ENCODE results near the gene UNC13D. TPM values are rescaled to one million over a fixed set of nuclear protein-coding genes. Genes with fewer than 3 reads are reported as not detected.
A peak's percentile ranks its signal among the peaks of the same experiment; 100 is the strongest.
"Not testable (repeated sequence)": the region's sequence is repeated elsewhere in the genome, so short reads cannot be mapped to it uniquely, and the experiment has no call there.

Gene UNC13D
- polyA plus RNA-seq, 12 donors, result 3.1 to 14.7 (median 3.9) TPM; not detected in 1

- no peak for DNase-seq
Observed at GRCh38 chr17:75875182-75875939, 31.2 kb upstream of the UNC13D start.

- no peak for DNase-seq
Observed at GRCh38 chr17:75874323-75875181, 30.3 kb upstream of the UNC13D start.

GRCh38 chr17:75873587-75874322, 29.6 kb upstream of the UNC13D start:
- no peak for DNase-seq

DNA sequence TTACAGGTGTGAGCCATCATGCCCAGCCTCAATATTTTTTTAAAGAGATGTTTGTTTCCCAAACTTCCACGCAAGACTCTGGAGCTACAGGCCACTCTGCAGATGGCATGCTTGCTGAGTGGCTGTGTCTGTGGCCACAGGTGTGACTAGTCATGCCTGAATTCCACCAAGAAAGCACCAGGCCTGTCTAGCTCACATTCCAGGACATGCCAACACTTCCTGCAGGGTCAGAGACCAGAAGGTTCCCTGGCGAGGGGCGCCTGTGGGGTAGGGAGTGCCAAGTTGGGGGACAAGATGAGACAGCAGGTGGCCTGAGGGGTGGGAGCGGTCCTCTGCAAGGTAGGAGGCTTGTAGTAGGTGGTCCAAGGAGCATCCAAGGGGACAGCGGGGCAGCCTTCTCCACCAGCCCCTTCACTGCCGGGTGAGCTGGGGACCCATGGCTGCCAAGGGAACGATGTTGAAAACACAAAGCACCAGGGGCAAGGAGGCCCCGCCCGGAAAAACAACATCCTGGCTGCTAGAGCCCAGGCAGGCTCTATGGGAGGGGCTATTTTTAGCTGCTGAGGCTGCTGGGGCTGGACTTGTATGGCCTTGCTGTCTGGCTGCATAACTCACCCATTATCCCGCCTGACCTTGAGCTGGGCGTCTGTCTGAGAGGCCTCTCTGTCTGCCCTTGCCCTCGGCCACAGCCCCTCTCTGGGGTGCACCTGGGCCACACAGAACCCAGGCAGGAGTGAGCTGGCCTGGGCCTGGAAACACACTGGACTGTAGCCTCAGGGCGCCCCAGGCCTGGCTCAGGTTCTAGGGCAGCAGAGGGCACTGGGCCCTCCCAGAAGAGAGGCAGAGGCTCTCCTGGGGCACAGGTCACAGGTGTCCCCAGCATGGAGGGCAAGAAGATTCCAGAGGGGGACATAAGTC, 28.5 kb upstream of the UNC13D start:
- DNase-seq, result peak; percentile 52

GRCh38 chr17:75870228-75870627, 26.0 kb upstream of the UNC13D start:
- not testable (repeated sequence) for DNase-seq

GRCh38 chr17:75869282-75870141, 25.3 kb upstream of the UNC13D start:
- peak; percentile 54 for DNase-seq

GRCh38 chr17:75868730-75869281, 24.6 kb upstream of the UNC13D start:
- DNase-seq, result not testable (repeated sequence)

DNA sequence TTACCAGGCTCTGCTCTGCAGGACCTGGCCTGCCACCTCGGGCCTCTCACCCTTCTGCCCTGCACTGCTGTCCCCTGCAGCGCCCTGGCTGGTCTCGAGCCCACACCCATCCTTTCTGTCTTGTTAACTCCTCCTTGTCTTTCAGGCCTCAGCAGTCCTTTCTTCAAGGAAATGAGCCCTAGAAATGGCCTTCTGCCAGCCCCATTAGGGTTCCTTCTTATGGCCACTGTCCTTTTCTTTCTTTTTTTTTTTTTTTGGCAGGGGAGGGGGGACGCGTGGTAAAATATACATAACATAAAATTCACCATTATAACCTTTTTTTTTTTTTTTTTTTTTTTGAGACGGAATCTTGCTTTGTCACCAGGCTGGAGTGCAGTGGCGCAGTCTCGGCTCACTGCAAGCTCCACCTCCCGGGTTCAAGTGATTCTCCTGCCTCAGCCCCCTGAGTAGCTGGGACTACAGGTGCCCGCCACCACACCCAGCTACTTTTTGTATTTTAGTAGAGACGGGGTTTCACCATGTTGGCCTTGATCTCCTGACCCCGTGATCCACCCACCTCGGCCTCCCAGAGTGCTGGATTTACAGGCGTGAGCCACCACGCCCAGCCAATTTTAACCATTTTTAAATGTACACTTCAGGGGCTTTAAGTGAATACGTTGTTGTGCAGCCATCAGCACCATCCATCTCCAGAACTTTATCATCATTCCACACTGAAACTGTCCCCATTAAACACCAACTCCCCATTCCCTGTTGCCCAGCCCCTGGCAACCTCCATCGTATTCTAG, 21.4 kb upstream of the UNC13D start:
- DNase-seq, result not testable (repeated sequence)

GRCh38 chr17:75864887-75865286, 20.7 kb upstream of the UNC13D start:
- not testable (repeated sequence) for DNase-seq

DNA sequence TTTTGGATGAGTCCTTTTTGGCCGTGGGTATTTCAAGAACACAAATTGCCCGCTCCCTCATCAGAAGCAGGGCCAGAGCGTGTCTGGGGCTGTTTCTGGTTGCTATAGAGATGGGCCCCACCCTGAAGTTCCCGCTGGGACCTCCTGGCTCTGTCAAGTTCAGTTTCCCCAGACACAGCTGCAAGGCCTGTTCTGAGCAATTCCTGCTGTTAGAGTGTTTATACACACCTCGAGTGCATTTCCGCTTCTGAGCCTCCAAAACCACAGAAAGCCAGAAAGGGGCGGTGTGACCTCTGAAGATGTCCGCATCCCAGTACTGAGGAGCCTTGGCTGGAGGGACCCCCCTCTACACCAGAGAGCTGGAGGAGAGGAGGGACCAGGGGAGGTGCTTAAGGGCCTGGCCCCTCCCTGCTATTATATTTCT, 20.3 kb upstream of the UNC13D start:
- peak; percentile 75 for DNase-seq

DNA sequence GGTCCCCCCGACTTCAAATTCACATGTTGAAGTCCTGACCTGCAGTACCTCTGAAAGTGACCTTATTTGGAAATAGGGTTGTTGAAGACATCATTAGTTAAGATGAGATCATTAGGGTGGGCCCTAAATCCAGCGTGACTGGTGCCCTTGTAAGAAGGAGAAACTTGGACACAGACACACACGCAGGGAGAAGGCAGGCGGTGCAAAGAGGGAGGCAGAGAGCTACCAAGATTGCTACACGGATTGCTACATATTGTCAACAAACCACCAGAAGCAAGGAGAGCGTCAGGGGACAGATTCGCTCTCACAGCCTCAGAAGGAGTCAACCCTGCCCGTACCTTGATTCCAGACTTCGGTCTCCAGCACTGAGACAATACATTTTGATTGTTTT, 17.7 kb upstream of the UNC13D start:
- no peak for DNase-seq

DNA sequence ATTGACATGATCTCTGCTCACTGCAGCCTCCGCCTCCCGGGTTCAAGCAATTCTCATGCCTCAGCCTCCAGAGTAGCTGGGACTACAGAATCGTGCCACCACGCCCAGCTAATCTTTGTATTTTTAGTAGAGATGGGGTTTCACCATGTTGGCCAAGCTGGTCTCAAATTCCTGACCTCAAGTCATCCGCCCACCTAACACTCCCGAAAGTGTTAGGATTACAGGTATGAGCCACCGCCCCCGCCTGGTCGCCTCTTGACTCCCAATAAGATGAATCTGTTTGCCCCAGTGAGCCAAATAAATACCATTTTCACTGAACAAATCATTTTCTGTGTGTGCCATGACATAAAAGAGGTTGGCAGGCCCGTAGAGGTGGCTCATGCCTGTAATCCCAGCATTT, 15.2 kb upstream of the UNC13D start:
- not testable (repeated sequence) for DNase-seq

GRCh38 chr17:75856062-75856756, 12.0 kb upstream of the UNC13D start:
- DNase-seq, result no peak

DNA sequence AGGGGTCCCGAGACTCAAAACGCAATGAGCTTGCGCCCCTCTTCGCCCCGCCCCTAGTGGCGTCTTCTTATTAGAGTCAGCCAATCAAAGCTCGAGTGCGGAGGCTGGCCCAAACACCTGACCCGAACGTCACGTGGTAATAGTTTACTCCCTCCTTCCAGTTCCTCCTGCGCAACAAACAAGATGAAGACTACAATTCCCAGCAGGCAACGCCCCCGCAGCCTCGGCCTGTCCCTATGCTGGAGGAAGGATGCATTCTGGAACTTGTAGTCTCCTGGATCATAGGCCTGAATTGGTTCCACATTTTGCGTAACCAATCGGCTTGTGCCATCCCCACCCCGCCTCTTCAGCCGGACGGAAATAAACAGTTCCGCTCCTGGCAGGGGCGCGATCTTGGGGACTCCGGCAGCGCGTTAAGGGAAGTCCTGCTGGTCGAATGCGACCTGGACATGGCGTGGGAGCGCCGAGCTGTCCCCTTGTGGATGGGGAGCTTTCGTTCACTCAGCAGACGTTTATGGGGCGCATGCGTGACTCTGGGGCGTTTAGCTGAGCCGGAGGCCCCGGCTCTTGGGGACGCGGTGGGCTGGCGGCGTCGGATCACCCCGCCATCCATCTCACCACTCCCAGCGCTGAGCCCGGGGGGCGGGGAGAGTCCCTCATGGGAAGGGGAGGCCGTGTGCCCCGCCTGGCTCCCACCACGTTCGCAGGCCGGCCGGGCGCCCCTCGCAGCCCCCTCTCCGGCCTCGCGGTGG, 11.3 kb upstream of the UNC13D start, which contains the start of gene WBP2:
TSS of gene WBP2 (minus strand) at position 26 of the 752 bp plus-strand sequence. CDS start 38 bp downstream, outside the sequence.
- peak; percentile 100 for DNase-seq

GRCh38 chr17:75854881-75855309, 10.7 kb upstream of the UNC13D start:
- DNase-seq, result no peak

GRCh38 chr17:75854101-75854748, 10.0 kb upstream of the UNC13D start:
- DNase-seq, result no peak

GRCh38 chr17:75853433-75853832, 9.2 kb upstream of the UNC13D start:
- no peak for DNase-seq
